DMS153 treated with DMSO at 0.1 percent for 48 hours (cell line): ENCODE data around the gene TMEM242.
"Not testable (repeated sequence)": the region's sequence is repeated elsewhere in the genome, so short reads cannot be mapped to it uniquely, and the experiment has no call there.

ENCODE experiments used
- DNase-seq: peaks from one replicate; lab custom pipeline; 2025; ENCODE audit not compliant: unreplicated experiment; lab: John Stamatoyannopoulos, UW

TMEM242 gene

DNA sequence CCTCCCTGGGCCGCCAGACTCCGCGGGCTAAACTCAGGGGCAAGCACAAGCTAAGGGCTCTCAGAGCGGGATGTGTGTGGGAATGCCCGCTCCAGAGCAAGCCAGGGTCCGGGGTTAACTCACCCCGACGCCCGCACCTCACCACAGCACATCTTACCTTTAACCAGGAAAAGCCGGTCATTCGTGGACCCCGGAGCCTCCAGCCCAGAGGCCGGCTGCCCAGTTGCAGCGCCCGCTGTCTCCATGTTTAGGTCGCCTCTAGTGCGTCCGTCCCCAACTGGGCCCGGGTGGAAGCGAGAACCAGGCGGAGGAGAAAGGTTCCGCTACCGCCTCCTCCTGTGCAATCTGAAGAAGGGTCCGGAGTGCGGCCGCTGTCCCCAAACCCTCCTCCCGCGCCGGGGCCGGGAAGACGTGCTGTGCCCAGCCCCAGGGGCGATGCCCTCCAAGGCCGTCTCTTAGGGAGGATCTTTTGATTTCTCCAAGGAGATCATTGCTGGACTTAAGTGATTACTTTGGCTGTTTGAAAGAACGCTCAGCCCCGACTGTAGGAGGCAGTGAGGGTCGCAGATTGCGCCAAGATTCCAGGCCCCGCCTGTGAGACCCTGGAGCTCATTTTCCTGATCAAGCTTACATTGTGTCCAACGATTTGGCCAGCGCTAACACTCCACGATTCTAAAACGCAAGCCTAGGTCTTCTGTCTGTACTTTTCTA, at the start of gene TMEM242:
Gene TMEM242 (minus strand): TSS at position 265 of the 711 bp plus-strand sequence. CDS start 20 bp downstream, at position 245.
- no peak for DNase-seq

DNA sequence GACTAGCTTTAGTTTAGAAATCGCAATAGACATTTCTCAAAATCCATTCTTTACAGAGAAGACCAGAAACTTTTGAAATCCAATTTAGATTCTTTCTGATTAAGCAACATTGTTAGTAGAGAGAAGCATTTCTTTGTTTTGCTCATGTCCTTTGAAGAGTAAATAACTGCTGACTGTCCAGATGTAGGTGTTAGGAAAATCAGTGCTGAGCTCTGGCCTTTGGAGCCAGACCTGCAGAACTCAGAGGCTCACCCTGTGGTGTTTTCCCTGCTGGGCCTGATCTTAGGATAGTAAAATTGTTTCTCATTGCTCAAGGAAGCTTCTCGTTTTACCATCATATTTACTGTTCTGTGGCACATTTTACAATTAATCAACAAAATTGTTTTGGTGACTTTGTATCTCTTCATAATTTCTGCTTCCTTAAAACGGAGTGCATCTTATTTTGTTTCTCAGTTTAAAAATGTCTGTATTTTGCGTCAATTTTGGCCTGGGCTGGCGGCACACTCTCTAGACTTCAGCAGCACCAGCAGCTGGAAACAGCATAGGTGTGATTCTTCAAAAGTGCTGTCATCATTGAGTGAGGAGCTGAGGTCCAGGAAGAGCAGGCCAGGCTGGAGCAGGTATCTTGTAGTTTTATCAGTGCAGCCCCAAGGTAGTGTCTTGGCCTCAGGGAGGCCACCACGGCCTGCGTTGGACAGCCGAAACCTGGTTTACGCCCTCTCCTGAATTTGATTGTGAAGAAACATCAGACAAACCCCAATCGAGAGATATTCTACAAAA, 49.4 kb upstream of the TMEM242 start:
- DNase-seq, result no peak

DNA sequence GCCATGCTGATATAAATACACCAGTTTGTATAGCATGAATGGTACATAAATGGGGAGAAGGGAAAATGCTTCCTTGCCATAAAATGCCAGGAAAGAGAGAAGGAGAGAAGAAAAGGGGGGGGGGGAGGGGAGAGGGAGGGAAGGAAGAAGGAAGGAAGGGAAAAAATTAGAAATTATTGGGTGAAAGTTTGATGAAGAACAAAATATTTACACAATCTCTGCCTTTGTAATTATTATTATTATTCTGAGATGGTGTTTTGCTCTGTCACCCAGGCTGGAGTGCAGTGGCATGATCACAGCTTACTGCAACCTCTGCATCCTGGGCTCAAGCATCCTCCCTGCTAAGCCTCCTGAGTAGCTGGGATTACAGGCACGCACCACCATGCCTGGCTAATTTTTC, 47.4 kb upstream of the TMEM242 start:
- no peak for DNase-seq

DNA sequence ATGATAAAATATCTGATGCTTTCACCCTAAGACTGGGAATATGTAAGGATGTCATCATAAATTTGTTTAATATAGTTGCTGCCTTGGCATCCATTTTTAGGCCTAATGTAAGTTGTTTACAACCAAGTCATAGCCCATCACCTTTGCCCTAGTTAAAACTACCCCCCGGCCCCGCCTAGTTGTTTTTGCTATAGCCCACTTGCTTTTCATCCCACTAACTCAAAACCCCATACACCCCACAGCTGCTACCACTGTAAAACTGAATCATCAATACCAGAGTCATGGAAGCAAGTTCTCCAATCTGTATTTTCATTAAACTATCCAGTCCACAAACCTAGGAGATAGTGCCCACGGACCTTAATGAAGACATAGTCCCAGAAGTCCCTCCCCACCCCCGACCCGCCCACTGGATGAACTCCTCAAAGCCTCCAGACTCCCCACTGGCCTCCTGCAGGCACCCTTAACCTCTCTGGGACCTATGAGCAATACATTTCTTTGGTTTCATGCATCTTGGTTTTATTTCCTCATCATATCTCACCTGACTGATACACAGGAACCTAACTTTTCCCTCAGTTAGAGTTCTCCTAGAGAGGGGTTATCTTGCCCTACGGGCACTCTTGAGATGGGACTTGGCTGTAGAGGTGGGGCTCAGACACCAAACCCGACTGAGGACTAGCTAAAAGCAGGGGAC, 45.2 kb upstream of the TMEM242 start:
- DNase-seq, result no peak

DNA sequence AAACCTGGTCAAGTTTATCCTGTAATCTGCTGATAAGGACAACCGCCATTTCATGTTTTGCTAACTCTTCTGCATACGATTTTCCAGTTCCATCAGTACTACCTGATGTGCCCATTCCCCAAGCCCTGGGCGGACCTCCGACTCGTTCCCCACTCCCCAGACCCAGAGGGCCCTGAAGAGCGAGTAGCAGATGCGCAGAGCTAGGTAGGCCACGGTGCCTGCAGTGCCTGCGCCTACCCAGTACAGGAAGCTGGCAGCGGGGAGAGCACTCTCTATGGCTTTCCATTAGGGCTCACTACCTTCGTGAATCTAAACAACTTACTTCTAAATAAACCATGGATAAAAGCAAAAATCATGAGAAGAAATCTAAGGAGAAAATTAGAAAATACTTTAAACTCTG, 43.3 kb upstream of the TMEM242 start:
- no peak for DNase-seq

DNA sequence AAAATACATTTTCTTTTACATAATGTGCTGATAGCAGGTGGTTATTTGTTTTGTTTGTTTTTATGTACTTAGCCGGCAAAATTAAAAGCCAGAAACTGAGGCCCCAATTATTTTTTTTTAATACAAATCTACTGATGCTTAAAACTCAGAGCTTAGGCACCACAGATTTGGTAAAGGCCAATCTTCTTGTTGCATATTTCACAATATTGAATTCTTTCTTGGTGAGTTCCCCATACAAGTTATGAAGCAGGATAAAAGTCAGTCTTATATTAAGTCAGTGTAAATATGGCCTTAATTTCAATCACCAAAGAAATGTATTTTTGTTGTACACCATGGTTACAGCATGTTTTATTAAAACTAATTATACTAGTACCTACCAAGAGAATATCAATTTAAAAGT, 41.4 kb upstream of the TMEM242 start:
- no peak for DNase-seq

DNA sequence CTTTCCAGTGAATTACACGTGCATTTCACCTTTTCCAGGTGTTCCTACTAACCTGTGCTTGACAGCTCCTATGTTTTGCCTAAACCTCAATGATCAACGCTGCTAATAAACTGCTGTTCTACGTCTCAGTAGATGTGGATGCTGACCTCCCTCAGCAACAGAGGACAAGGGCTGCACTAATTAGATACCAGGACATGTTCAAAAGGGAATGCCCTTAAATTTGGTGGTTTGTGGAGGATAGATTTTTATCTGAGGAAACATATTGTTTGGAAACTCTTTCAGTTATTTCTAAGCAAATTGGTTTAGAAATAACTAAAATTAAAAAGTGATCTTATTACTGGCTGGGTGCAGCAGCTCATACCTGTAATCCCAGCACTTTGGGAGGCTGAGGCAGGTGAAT, 38.6 kb upstream of the TMEM242 start:
- no peak for DNase-seq

DNA sequence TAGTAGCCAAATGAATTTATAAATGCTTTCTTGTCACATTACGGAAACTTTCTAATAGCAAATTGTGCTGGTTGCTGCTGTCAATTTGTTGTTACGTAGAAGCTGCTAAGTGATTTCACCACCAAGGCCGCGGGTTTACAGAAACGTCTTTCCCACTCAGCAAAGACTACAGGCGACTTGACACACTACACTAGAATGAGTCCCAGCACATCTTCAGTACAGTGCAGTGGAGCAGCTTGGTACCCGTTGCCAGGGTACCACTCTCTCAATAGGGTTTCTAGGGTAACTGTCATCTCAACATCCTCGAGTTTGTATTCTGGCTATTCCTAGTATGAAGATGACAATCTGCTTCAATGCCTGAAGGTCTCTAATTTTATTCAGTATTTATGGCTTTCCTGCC, 35.0 kb upstream of the TMEM242 start:
- DNase-seq, result no peak

DNA sequence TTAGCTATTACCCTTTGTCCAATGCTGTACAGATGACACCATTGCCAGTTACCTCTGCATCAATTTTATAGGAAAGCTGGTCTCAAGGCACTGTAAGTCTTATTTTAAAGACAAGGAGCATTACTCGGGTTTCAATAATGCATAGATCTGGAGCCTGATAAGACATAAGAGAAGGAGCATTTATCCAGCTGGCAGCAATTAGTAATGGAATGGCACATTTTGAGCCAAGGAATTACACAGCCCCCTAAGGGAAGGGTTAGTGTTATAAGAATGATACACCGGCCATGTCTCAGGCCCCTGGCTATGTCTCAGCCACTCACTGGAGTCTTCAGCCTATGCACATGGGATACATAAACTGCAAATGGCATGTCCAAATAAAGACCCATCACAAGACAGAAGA, 23.1 kb upstream of the TMEM242 start:
- DNase-seq, result no peak

DNA sequence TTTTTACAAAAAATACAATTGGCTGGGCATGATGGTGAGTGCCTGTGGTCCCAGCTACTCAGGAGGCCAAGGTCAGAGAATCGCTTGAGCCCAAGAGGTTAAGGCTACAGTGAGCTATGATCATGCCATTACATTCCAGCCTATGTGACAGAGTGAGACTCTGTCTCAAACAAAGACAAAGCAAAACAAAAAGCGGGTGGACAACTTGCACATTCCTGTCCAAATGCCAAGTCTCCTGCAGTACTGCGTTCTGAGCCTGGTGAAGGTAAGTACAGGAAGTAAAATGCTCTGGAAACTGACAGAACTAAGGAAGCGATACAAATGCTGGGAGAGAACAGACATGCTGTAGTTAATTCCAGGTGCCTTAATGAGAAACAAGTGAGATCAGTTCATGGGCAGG, 20.4 kb upstream of the TMEM242 start:
- DNase-seq, result no peak

DNA sequence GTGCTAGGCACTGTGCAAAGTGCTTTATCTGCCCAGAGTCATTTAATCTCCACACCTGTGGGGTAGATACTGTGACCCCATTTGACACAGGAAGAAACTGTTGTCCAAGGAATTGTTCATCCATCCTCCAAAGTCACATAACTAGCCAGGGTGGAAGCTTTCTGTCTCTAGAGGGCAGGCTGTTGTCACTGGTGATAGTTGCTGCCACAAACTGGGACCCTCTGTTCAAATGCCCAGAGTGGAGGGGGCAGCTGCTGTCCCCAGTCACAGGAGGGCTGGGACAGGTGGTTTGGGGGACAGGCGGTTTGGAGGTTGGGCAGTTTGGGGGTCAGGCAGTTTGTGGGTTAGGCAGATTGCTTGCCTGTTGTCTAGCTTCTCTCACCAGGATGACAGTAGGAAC, 16.1 kb upstream of the TMEM242 start:
- DNase-seq, result no peak

DNA sequence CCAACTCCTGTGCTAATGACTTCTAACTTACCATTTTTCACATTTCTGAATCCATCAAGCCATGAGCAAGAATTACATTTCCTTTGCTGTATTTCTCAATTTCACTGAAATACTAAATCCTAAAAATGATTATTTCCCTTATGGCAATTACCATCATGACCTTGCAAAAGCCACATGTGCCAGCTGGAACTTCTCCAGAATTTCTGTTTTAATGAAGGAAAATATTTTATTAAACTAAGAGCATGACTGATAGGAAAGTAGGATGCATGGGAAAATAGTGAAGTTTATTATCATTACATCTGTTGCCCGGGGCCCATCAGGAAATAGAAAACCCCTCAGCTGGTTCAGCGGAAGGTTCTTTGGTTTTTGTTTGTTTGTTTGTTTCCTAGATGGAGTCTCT, 14.4 kb upstream of the TMEM242 start:
- DNase-seq, result no peak

DNA sequence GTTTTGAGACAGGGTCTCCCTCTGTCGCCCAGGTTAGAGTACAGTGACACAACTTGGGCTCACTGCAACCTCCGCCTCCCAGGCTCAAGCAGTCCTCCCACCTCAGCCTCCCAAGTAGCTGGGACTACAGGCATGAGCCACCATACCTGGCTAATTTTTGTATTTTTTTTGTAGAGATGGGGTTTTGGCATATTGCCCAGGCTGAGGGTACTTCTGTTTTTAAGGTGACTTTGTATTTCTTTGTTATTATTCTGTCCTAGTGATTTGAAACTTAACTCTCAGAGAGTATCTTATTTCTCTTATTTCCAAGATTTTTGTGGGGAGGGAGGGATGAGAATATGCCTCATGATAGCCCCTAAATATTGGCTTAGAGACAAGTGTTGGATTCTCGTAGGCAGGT, 14.0 kb upstream of the TMEM242 start:
- not testable (repeated sequence) for DNase-seq

DNA sequence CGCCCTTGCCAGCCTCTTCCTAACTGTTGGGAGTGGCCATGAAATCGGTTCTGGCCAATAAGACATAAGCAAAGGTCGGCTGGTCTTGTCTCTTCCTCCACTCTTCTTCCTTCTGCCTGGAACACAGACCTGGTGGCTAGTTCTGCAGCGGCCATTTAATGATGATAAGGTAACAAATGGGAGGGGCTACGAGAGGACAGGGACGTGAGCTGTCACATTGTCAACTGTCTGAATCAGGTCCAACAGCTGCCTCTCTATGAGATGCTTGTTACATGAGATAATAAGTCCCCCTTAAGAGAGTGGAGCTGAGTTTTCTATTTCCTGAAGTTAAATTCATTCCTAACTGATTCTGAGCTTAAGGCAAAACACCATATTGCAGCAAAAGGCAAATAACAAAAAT, 12.5 kb upstream of the TMEM242 start:
- DNase-seq, result no peak

DNA sequence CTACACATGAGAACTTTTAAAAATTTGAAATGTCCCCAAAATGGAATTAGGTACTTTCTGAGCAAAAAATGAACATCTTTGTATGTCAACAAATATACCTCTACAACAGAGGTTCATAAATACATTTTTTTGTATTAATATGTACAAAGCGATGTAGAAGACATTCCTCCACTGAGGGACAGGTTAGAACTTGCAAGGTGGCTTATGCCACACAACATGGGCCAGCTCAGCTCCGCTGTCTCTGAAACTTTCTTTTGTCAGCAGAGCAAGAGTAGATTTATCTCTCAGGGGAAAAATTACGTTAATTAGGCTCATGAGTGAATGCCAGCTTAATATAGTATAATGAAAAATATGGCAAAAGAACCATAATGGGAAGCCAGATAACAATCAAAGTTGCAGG, 10.6 kb upstream of the TMEM242 start:
- no peak for DNase-seq

DNA sequence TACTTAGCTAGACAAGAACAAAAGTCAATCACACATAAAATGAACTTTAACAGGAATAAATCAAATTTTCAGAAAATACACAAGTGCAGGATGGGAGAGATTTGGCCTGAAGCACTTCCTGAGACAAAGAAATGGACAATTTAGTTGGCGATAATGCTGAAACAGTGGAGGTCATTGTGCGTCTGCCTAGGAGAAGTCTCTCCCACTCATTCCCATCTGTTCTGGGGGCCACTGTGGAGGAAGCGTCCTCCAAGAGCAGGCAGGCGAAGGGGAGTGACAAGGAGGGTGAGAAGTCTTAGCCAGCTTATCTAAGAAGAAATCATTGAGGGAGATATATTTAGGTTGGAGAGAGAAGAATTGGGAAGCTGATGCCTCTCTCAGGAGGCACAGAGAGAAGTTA, 10.2 kb upstream of the TMEM242 start:
- DNase-seq, result no peak

DNA sequence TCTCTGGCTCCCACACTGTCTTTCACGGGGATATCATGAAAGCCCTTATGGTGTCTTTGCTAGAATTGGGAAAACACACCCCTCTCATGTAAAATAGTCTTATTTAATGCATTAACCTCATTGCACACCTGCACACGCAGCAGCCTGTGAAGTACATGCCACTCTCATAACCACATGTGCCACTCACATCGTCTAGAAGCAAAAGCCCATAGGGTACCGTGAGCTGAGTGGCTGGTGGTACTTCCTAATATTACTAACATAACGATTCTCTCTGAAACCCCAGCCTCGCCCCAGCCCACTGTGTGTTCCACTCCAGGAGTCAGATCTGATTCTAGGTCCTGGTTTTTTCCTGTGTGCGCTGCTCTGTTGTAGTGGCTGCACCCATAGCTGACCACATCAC, 9.5 kb upstream of the TMEM242 start:
- DNase-seq, result no peak

DNA sequence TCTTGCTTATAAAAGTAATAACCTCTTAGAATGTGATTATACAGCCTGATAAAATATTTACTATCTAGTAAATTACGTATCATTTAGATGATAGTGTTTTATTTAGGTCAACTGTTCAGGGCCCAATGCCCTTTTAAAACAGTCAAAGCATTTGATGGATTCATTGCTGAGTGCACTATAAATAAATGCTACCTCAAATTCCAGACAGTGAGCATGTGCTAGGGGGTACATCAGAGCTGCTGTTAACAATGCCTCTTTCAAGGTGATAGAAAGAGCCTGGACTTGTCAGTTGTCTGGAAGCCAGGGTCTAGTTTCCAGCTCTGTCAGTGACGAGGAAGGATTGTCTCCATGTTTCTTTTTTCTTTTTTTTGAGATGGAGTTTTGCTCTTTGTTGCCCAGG, 7.5 kb upstream of the TMEM242 start:
- no peak for DNase-seq

DNA sequence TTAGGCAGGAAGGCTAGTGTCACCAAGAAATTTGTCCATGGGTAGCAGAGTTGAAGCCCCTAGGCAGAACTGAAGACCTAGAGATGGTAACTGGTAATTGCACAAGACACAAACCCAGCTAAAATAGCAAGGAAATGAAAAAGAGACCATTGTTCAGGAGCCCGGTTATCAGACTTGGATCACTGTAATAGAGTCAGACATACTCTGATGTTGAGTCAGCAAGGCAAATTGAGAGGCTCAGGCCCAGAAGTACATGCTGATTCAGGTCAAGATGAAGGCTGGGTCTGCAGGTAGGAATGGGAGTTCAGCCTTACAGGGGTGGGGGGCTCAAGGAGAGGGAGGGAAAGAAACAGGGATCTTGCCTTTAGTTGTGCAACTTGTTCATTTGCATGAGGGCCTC, 6.5 kb upstream of the TMEM242 start:
- no peak for DNase-seq

DNA sequence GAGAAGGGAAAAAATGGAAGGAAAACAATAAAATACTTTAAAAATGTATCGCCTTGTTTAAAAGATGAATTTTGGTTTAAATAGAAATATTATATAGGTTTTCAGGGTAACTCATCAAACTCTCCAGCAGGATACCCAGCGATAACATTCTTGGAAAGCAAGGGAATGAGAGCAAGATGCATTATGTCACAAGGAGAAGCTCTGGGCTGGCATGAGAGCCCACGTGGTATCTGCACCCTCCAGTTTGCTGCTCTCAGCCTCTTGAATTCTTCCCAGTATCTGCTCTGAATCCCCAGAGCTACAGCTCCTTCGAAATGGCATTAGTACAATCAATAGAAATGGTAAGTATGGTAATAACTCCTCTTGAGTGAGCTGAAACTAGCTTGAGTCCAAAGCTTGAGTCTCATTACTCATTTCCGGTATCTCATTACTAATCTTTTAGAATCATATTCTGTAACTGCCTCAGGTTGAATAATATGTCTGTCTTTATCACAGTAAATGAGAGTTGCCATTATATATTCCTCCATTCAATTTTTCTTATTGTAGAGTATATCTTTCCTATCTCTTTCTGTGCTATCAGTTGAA, 4.9 kb upstream of the TMEM242 start:
- no peak for DNase-seq

DNA sequence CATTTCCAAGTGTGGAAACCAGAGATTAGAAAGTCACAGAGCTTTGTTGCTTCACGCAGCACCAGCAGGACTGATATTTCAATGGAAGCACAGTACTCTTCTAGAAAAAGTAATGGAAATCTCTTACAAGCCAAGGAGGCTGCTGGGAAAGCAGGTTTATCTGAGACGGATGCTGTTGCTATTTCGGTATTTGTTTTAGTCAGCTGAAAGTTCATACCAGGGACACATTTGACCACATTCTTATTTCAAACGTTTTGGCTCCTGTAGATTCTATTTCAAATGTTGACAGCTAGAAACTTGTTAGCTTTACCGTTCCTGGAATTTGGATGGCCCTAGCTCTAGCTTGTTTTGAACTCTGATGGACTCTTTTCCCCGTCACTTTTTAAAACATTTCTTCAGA, 3.7 kb upstream of the TMEM242 start:
- no peak for DNase-seq
